Upper lobe of left lung (tissue), 6 donors: Measurements from ENCODE around the gene SP140. TPM values are rescaled to one million over a fixed set of nuclear protein-coding genes. Genes with fewer than 3 reads are reported as not detected.
A peak's percentile ranks its signal among the peaks of the same experiment; 100 is the strongest.

Experiments used
- ATAC-seq, 2 donors: fragments of 200-7000 bp; cut with Tn5 transposase; one replicate each; pipeline ENCODE4 v1.9.1; 2022; ENCODE audit warnings: mild to moderate bottlenecking in 2 of 2, moderate library complexity in 2 of 2; ENCODE audit not compliant: low FRiP score in 2 of 2
- DNase-seq, 2 donors: peaks; one replicate each; pipeline ENCODE4 v3.0.0-alpha.2; 2019 to 2020
- H3K27ac ChIP-seq, 4 donors: fragments of 200-600 bp; sonication (generic); one replicate each; pipeline ENCODE4 v1.5.1; 2016 to 2019
- H3K27me3 ChIP-seq, 4 donors: fragments of 200-600 bp; sonication (generic); one replicate each; pipeline ENCODE4 v1.5.1; 2017 to 2019
- H3K36me3 ChIP-seq, 4 donors: fragments of 200-600 bp; sonication (generic); one replicate each; pipeline ENCODE4 v1.5.1; 2016 to 2019
- H3K4me1 ChIP-seq, 4 donors: fragments of 200-600 bp; sonication (generic); one replicate each; pipeline ENCODE4 v1.5.1; 2018 to 2019
- H3K4me3 ChIP-seq, 4 donors: fragments of 200-600 bp; sonication (generic); one replicate each; pipeline ENCODE4 v1.5.1; 2017 to 2019; ENCODE audit warnings: mild to moderate bottlenecking in 2 of 4, moderate library complexity in 1 of 4
- H3K9me3 ChIP-seq, 4 donors: fragments of 200-600 bp; sonication (generic); one replicate each; pipeline ENCODE4 v1.5.1; 2018 to 2019
- EP300 ChIP-seq, 4 donors: sonication (generic); formaldehyde crosslinking; IDR thresholded peaks; one replicate each; pipeline ENCODE4 v1.5.1; 2017; ENCODE audit warnings: antibody characterized with exemption in 4 of 4, control low read depth in 2 of 4
- POLR2A ChIP-seq, 4 donors: fragments of 450-650 bp; IDR thresholded peaks; one replicate each; pipeline ENCODE4 v1.5.1; 2016 to 2017; ENCODE audit warnings: antibody characterized with exemption in 4 of 4, mild to moderate bottlenecking in 2 of 4
- POLR2AphosphoS5 ChIP-seq, 2 donors: sonication (generic); formaldehyde crosslinking; IDR thresholded peaks; one replicate each; pipeline ENCODE4 v1.5.1; 2017; ENCODE audit warnings: antibody characterized with exemption in 2 of 2
- WGBS, 2 donors: methylation state at CpG; one replicate each; pipeline ENCODE4 v1.1.5; 2017 to 2018; 5-methylcytosine and 5-hydroxymethylcytosine counted together
- total RNA-seq, 6 donors: library from RNA; depleted of rRNA in 4 of 6; stranded (reverse); fragments of >200 nt in 4 of 6; gene quantifications; one replicate each; pipeline versions ENCODE4 v1.1.0 to v1.2.1, GENCODE V29; 2016 to 2021
- TF ChIP-seq, protein P1 (sequence below), 6 experiments: fragments of 450-650 bp in 4 of 6; fragments of 200-600 bp in 2 of 6; sonication (generic) in 2 of 6; IDR thresholded peaks; one replicate each; pipeline ENCODE4 v1.5.1; 2016 to 2019; ENCODE audit warnings: antibody characterized with exemption in 6 of 6
- donor health status: DM: no; HTN: no; CAD: no; lungs with moderate emphysema.
- donor health status: DM: no; HTN: yes; CAD: no; lungs with severe emphysema.

Gene SP140
- total RNA-seq, 6 donors from 2014 or later = 5.1 to 15.7 (median 9.7) TPM

DNA sequence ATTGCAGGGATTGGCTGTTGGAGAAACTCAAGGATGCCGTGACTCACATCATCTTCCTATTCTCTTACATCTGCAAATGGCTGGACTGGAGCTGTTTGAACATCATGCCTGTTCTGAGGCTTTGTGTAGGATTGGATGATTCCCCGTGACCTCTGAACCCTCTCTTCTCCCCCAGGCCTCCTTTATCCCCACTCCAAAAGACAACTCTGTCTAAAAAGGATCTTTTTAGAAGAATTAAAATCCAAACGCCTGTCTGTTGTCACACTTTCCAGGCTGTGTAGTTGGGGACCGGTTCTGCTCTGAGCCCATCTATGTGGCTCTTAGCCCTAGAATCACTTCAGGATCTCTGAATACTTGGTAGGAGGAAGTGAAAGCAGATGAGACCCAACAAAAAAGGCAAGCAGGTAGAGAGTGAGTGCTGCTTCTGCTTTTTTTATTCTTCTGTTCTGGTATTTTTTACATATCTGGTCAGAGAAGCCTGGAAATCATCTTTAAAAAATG lies 565 bp downstream of the SP140 start:
- WGBS, 2 donors = 80 to 92% methylated on average over 4 of the region's 4 CpGs
- H3K4me3 ChIP-seq = peak overlapping the region in 3 of 4 donors; percentile 16 to 31 (median 29)
- H3K27me3 ChIP-seq = no peaks in the 10 kb centered on the region
- peak; percentile 49 to 58 for ATAC-seq
- H3K27ac ChIP-seq = peak overlapping the region in 3 of 4 donors; percentile 20 to 80 (median 76)
- DNase-seq = no peak
- H3K9me3 ChIP-seq = no peaks in the 10 kb centered on the region
- TF ChIP-seq, protein P1, sequence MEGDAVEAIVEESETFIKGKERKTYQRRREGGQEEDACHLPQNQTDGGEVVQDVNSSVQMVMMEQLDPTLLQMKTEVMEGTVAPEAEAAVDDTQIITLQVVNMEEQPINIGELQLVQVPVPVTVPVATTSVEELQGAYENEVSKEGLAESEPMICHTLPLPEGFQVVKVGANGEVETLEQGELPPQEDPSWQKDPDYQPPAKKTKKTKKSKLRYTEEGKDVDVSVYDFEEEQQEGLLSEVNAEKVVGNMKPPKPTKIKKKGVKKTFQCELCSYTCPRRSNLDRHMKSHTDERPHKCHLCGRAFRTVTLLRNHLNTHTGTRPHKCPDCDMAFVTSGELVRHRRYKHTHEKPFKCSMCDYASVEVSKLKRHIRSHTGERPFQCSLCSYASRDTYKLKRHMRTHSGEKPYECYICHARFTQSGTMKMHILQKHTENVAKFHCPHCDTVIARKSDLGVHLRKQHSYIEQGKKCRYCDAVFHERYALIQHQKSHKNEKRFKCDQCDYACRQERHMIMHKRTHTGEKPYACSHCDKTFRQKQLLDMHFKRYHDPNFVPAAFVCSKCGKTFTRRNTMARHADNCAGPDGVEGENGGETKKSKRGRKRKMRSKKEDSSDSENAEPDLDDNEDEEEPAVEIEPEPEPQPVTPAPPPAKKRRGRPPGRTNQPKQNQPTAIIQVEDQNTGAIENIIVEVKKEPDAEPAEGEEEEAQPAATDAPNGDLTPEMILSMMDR (IDR thresholded peaks at IDR 0.05) = no peak
- no peak for TF ChIP-seq POLR2A (IDR thresholded peaks at IDR 0.05)
- no peak for TF ChIP-seq POLR2AphosphoS5 (IDR thresholded peaks at IDR 0.05)
- no peak for TF ChIP-seq EP300 (IDR thresholded peaks at IDR 0.05)
- peaks cover 0 to 7% (median 0%) of the 10 kb centered on the region in 4 donors for H3K4me1 ChIP-seq
- no peaks in the 10 kb centered on the region for H3K36me3 ChIP-seq

DNA sequence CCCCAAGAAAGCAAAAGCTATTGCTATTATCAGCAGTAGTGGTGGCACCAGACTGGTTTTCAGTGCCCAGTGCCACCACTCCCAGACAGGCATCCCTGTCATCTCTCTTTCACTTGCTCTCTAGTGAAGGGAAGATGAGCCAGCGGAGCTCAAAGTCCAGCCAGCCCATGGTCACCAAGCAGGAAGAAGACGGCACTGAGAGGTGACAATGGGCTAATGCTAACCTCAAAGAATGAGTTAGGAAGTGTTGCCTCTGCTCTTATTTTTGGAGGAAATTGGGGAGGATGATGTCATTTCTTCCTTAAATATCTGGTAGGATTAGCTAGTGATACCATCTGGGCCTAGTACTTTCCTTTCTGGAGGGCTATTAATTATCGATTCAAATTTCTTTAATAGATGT lies 1.7 kb downstream of the SP140 start:
- DNase-seq (no peak), ATAC-seq (no peak)
- no peaks in the 10 kb centered on the region for H3K27me3 ChIP-seq
- H3K27ac ChIP-seq = peak overlapping the region in 2 of 4 donors; percentile 12 to 24
- H3K4me3 ChIP-seq = peak overlapping the region in 1 of 4 donors; percentile 3
- no peaks in the 10 kb centered on the region for H3K36me3 ChIP-seq
- WGBS, 2 donors = 75 to 80% methylated on average over 3 of the region's 3 CpGs
- H3K9me3 ChIP-seq = no peaks in the 10 kb centered on the region
- TF ChIP-seq POLR2A (IDR thresholded peaks at IDR 0.05) = no peak
- TF ChIP-seq POLR2AphosphoS5 (IDR thresholded peaks at IDR 0.05) = no peak
- TF ChIP-seq, protein P1 (IDR thresholded peaks at IDR 0.05) = no peak
- TF ChIP-seq EP300 (IDR thresholded peaks at IDR 0.05) = no peak
- peaks cover 0 to 7% (median 0%) of the 10 kb centered on the region in 4 donors for H3K4me1 ChIP-seq

DNA sequence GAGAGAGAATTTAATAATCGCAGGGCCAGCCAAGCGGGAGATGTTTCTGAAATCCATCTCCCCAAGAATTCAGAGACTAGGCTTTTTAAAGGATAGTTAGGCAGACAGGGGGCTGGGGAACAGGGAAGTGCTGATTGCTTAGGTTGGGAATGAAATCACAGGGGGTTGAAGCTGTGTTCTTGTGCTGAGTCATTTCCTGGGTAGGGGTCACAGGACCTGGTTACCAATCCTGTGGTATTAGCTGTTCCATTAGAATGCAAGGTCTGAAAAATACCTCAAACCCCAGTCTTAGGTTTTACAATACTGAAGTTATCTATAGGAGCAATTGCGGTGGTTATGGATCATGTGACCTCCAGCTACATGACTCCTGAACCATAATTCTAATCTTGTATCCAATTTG lies 4.6 kb downstream of the SP140 start:
- no peak for TF ChIP-seq EP300 (IDR thresholded peaks at IDR 0.05)
- no peak for TF ChIP-seq POLR2A (IDR thresholded peaks at IDR 0.05)
- TF ChIP-seq POLR2AphosphoS5 (IDR thresholded peaks at IDR 0.05) = no peak
- TF ChIP-seq, protein P1 (IDR thresholded peaks at IDR 0.05) = no peak
- H3K36me3 ChIP-seq = no peaks in the 10 kb centered on the region
- no peak overlapping the region for H3K4me3 ChIP-seq
- H3K27ac ChIP-seq = no peak overlapping the region
- H3K9me3 ChIP-seq = no peaks in the 10 kb centered on the region
- no peaks in the 10 kb centered on the region for H3K27me3 ChIP-seq
- DNase-seq (peak in 1 of 2 donors; percentile 25), ATAC-seq (no peak)
- 88 to 89% methylated on average over 3 of the region's 3 CpGs for WGBS, 2 donors
- peaks cover 0 to 1% (median 0%) of the 10 kb centered on the region in 4 donors for H3K4me1 ChIP-seq

DNA sequence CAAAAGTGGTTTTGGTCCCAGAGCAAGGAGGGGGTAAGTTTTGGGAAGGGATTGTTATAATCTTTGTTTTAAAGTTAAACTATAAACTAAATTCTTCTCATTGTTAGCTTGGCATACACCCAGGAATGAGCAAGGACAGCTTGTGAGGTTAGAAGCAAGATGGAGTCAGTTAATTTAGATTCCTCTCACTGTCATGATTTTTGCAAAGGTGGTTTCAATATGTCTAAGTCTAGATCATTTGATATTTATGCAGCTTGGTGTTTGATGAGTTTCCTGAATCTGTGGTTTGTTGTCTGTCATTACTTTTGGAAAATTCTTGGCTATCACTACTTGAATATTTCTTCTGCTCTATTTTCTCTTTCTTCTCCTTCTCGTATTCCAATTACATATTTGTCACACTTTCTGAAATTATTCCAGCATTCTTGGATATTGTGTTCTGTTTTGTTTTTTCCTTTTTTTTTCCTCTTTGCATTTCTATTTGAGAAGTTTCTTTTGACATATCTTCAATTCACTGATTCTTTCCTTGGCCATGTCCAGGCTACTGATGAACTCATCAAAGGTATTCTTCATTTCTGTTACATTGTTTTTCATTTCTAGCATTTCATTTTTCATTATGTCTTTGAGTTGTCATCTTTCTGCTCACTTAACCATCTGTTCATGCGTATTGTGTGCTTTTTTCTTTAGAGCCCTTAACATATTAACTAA lies 5.1 kb downstream of the SP140 start:
- TF ChIP-seq POLR2AphosphoS5 (IDR thresholded peaks at IDR 0.05) (no peak), EP300 (IDR thresholded peaks at IDR 0.05) (no peak), POLR2A (IDR thresholded peaks at IDR 0.05) (no peak)
- TF ChIP-seq, protein P1 (IDR thresholded peaks at IDR 0.05) = no peak
- Histone ChIP-seq H3K27ac (no peak overlapping the region), H3K36me3 (no peaks in the 10 kb centered on the region), H3K9me3 (no peaks in the 10 kb centered on the region), H3K4me1 (no peaks in the 10 kb centered on the region), H3K4me3 (no peak overlapping the region), H3K27me3 (no peaks in the 10 kb centered on the region)
- ATAC-seq (no peak), DNase-seq (no peak)
- WGBS, 2 donors = 89 to 91% methylated on average over 2 of the region's 2 CpGs
